Heart left ventricle (tissue), 13 donors: Measurements from ENCODE around the gene APOLD1.

Experiments
- POLR2A ChIP-seq, 2 donors: fragments of 450-650 bp; IDR thresholded peaks; one replicate each; pipeline ENCODE4 v1.6.1; 2017; ENCODE audit warnings: antibody characterized with exemption in 2 of 2, mild to moderate bottlenecking in 2 of 2, moderate library complexity in 2 of 2
- TF ChIP-seq, protein P1 (sequence below), 12 donors: fragments of 200-600 bp; sonication (generic) in 4 of 12; IDR thresholded peaks; one replicate each; pipeline versions ENCODE4 v1.5.0 to v1.8.0; 2018 to 2022; ENCODE audit warnings: antibody characterized with exemption in 12 of 12, mild to moderate bottlenecking in 5 of 12
- donor health status: ischemic (EF 13 %, LVEDD 7.1; RV severe dilation, severe dysfunction).
- donor health status: DM: no; HTN: yes; CAD: no.
- donor health status: DM: no; HTN: no; CAD: no.
- donor health status: ischemic (EF 25% LVEDD 6.9; RV normal size, moderate dysfunction).
- donor health status: ischemic (EF 25% LVEDD 5.7; RV mildly dilated, moderate dysfunction).
- donor health status: ischemic (EF 35%, LVEDD 5.7; RV mildly dilated, moderate dysfunction).
- donor health status: nonischemic (EF 11% LVEDD 7.7; RV severe dilation, severe dysfunction).
- donor health status: DM: yes; HTN: yes; CAD: no.
- donor health status: PGD.
- donor health status: ischemic (EF 29% LVEDD 5.4; RV normal size, mild dysfunction).
- donor health status: nonischemic (EF 23%, LVEDD 6.1; RV moderate dilation, normal function).

DNA sequence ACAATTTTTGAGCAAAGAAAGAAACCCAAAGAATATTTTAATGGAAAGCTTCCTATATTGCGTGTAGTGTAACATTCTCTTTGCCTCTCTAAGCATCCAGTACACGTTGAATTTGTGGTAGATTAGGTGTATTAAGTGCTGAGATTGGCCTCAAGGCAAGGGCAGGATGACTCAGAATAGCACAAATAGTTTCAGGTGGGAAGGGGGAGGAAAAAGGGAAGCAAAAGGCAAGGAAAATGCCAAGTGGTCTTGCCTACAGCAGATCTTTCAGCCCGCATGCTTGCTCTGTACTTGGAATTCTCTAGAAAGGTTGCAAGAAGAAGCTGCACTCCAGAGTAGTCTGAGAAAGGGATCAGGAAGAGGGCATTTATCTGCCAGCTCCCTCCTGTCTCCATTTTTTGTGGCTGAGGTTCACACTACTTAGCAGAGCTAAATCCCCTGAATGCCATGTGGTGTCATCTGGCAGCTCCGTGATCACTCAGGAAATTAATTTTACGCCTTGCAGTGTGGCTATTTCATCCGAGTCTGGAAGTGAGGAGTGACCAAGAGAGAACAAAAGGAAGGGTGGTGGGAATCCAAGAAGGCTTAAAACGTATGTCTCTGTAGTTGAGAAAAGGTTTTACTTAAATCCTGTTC, 39.8 kb upstream of the APOLD1 start:
- TF ChIP-seq, protein P1, sequence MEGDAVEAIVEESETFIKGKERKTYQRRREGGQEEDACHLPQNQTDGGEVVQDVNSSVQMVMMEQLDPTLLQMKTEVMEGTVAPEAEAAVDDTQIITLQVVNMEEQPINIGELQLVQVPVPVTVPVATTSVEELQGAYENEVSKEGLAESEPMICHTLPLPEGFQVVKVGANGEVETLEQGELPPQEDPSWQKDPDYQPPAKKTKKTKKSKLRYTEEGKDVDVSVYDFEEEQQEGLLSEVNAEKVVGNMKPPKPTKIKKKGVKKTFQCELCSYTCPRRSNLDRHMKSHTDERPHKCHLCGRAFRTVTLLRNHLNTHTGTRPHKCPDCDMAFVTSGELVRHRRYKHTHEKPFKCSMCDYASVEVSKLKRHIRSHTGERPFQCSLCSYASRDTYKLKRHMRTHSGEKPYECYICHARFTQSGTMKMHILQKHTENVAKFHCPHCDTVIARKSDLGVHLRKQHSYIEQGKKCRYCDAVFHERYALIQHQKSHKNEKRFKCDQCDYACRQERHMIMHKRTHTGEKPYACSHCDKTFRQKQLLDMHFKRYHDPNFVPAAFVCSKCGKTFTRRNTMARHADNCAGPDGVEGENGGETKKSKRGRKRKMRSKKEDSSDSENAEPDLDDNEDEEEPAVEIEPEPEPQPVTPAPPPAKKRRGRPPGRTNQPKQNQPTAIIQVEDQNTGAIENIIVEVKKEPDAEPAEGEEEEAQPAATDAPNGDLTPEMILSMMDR (IDR thresholded peaks at IDR 0.05): no peak
- TF ChIP-seq POLR2A (IDR thresholded peaks at IDR 0.05): no peak
